Gastrocnemius medialis (tissue), 4 donors: Measurements from ENCODE around the gene SYTL2.

Experiments used
- CTCF ChIP-seq, 5 experiments: fragments of 450-650 bp in 3 of 5; fragments of 200-600 bp in 2 of 5; sonication (generic) in 2 of 5; IDR thresholded peaks in 4 of 5; conservative IDR thresholded peaks in 1 of 5; 1 replicate in 4 of 5; 2 replicates in 1 of 5; pipeline ENCODE4 v1.5.1; 2016 to 2019; ENCODE audit warnings: antibody characterized with exemption in 5 of 5, mild to moderate bottlenecking in 3 of 5, moderate library complexity in 3 of 5
- POLR2A ChIP-seq, 2 donors: fragments of 450-650 bp; IDR thresholded peaks; one replicate each; pipeline ENCODE4 v1.6.1; 2017; ENCODE audit warnings: antibody characterized with exemption in 2 of 2, mild to moderate bottlenecking in 2 of 2, moderate library complexity in 2 of 2

DNA sequence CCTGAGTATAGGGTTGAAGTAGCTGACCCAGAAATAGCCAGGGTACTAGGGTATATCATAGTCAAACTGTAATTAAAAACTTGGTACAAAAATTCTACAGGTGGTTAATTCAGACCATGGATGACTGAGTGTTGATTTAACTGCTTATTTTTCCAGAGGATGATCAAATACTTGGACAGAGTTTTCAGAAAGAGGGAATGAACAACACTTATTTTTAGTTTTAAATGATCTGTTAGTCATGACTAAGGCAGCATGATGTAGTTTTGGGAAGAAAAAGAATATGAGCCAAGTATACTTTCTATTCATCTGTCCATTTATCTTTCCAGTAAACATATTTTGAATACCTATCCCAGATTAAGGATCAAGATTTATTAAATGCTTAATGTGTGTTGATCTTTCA, 105.1 kb downstream of the SYTL2 start:
- TF ChIP-seq POLR2A (IDR thresholded peaks at IDR 0.05) = no peak
- no peak for TF ChIP-seq CTCF (IDR thresholded peaks at IDR 0.05 in 4 of 5, conservative IDR thresholded peaks at IDR 0.05 in 1 of 5)
